ENCODE results near the gene PCDHA11.
"Not testable (repeated sequence)": the region's sequence is repeated elsewhere in the genome, so short reads cannot be mapped to it uniquely, and the experiment has no call there.

PCDHA11 gene

DNA sequence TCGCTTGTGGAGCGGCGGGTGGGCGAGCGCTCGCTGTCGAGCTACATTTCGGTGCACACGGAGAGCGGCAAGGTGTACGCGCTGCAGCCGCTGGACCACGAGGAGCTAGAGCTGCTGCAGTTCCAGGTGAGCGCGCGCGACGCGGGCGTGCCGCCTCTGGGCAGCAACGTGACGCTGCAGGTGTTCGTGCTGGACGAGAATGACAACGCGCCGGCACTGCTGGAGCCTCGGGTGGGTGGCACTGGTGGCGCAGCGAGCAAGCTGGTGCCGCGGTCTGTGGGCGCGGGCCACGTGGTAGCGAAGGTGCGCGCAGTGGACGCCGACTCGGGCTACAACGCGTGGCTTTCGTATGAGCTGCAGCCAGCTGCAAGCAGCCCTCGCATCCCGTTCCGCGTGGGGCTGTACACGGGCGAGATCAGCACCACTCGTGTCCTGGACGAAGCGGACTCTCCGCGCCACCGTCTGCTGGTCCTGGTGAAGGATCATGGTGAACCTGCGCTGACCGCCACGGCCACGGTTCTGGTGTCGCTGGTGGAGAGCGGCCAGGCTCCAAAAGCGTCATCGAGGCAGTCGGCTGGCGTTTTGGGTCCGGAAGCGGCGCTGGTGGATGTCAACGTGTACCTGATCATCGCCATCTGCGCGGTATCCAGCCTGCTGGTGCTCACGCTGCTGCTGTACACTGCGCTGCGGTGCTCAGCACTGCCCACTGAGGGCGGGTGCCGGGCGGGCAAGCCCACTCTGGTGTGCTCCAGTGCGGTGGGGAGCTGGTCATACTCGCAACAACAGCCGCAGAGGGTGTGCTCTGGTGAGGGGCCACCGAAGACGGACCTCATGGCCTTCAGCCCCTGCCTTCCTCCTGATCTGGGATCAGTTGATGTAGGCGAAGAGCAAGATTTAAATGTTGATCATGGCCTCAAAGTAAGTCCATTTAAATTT, 25.7 kb upstream of the PCDHA11 start:
- H4K20me1 ChIP-seq (ENCODE audit: insufficient read depth, low read length): no peaks in the 10 kb centered on the region
- no peaks in the 10 kb centered on the region for H3K27me3 ChIP-seq (ENCODE audit: low read depth, low read length)
- H3K79me2 ChIP-seq (ENCODE audit: low read length): no peaks in the 10 kb centered on the region
- H3K4me3 ChIP-seq (ENCODE audit: low read length): no peak overlapping the region
- H2AFZ ChIP-seq (ENCODE audit: low read depth, low read length): no peak overlapping the region
- no peak overlapping the region for H3K4me2 ChIP-seq (ENCODE audit: low read length)
- no peak overlapping the region for H3K9ac ChIP-seq (ENCODE audit: low read length)
- no peak overlapping the region for H3K27ac ChIP-seq (ENCODE audit: low read length)
- H3K36me3 ChIP-seq (replicated peaks; ENCODE audit: low read depth, low read length): no peaks in the 10 kb centered on the region
- TF ChIP-seq EZH2phosphoT487 (IDR thresholded peaks at IDR 0.05; ENCODE audit: low read depth) (no peak), CTCF (IDR thresholded peaks at IDR 0.05; ENCODE audit: low read depth, low read length) (no peak)
- no peaks in the 10 kb centered on the region for H3K9me3 ChIP-seq (ENCODE audit: insufficient read depth, low read length)
- no peaks in the 10 kb centered on the region for H3K4me1 ChIP-seq (ENCODE audit: low read length)

DNA sequence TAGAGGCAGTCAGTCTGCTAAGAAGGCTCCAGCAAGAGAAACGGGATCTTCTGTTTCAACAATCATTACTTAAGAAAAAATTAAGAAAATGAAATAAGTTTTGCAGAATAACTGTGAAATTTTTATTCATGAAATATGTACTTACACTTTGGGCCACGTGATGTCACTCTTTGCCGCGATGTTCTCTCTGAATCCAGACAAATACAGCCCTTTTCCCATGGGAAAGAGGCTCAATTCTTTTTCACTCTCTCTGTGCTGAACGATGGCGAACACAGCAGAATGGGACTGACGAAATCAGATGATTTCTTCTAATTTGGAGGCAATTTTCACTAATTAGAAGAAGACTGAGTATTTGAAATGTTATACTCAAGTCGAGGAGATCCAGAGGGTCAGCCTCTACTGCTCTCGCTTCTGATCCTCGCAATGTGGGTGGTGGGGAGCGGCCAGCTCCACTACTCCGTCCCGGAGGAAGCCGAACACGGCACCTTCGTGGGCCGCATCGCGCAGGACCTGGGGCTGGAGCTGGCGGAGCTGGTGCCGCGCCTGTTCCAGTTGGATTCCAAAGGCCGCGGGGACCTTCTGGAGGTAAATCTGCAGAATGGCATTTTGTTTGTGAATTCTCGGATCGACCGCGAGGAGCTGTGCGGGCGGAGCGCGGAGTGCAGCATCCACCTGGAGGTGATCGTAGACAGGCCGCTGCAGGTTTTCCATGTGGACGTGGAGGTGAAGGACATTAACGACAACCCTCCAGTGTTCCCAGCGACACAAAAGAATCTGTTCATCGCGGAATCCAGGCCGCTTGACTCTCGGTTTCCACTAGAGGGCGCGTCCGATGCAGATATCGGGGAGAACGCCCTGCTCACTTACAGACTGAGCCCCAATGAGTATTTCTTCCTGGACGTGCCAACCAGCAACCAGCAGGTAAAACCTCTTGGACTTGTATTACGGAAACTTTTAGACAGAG, 20.3 kb upstream of the PCDHA11 start, which contains the start of gene PCDHA9:
Gene PCDHA9, plus strand, starts transcription at position 244 of the 964 bp plus-strand sequence. Its CDS starts 114 bp downstream, at position 358.
- H3K27me3 ChIP-seq (ENCODE audit: low read depth, low read length); H3K9ac ChIP-seq (ENCODE audit: low read length); H2AFZ ChIP-seq (ENCODE audit: low read depth, low read length); H4K20me1 ChIP-seq (ENCODE audit: insufficient read depth, low read length); H3K4me3 ChIP-seq (ENCODE audit: low read length); H3K79me2 ChIP-seq (ENCODE audit: low read length); H3K36me3 ChIP-seq (replicated peaks; ENCODE audit: low read depth, low read length); H3K4me1 ChIP-seq (ENCODE audit: low read length); H3K4me2 ChIP-seq (ENCODE audit: low read length); H3K27ac ChIP-seq (ENCODE audit: low read length); H3K9me3 ChIP-seq (ENCODE audit: insufficient read depth, low read length): not testable (repeated sequence)

GRCh38 chr5:140849831-140850634, 18.7 kb upstream of the PCDHA11 start:
- not testable (repeated sequence) for H2AFZ ChIP-seq (ENCODE audit: low read depth, low read length); H4K20me1 ChIP-seq (ENCODE audit: insufficient read depth, low read length); H3K9me3 ChIP-seq (ENCODE audit: insufficient read depth, low read length); H3K27ac ChIP-seq (ENCODE audit: low read length); H3K4me3 ChIP-seq (ENCODE audit: low read length); H3K79me2 ChIP-seq (ENCODE audit: low read length); H3K36me3 ChIP-seq (replicated peaks; ENCODE audit: low read depth, low read length); H3K4me2 ChIP-seq (ENCODE audit: low read length); H3K9ac ChIP-seq (ENCODE audit: low read length); H3K27me3 ChIP-seq (ENCODE audit: low read depth, low read length); H3K4me1 ChIP-seq (ENCODE audit: low read length)

GRCh38 chr5:140855772-140856674, 12.7 kb upstream of the PCDHA11 start, which contains the start of gene PCDHA10:
Gene PCDHA10 (plus strand): TSS chr5:140855897. CDS start chr5:140856049, 152 bp downstream.
- no peak within 1 kb of the TSS for H3K4me2 ChIP-seq (ENCODE audit: low read length)
- H3K9ac ChIP-seq (ENCODE audit: low read length): no peak within 1 kb of the TSS
- H4K20me1 ChIP-seq (ENCODE audit: insufficient read depth, low read length): no peaks in the 10 kb centered on the region
- H3K27ac ChIP-seq (ENCODE audit: low read length): no peak within 1 kb of the TSS
- TF ChIP-seq CTCF (IDR thresholded peaks at IDR 0.05; ENCODE audit: low read depth, low read length): 0 out of 2 replicates have a peak, but pooled peaks have one; percentile 9
- no peak for TF ChIP-seq EZH2phosphoT487 (IDR thresholded peaks at IDR 0.05; ENCODE audit: low read depth)
- no peak within 1 kb of the TSS for H3K4me3 ChIP-seq (ENCODE audit: low read length)
- H3K36me3 ChIP-seq (replicated peaks; ENCODE audit: low read depth, low read length): no peaks in the 10 kb centered on the region
- no peaks in the 10 kb centered on the region for H3K9me3 ChIP-seq (ENCODE audit: insufficient read depth, low read length)
- H3K27me3 ChIP-seq (ENCODE audit: low read depth, low read length): no peaks in the 10 kb centered on the region
- H3K4me1 ChIP-seq (ENCODE audit: low read length): no peaks in the 10 kb centered on the region
- no peak within 1 kb of the TSS for H2AFZ ChIP-seq (ENCODE audit: low read depth, low read length)
- H3K79me2 ChIP-seq (ENCODE audit: low read length): no peaks in the 10 kb centered on the region

Measured in OCI-LY3 (cell line).